GM04504 (cell line): ENCODE results near the gene TMEM181.
"Not testable (repeated sequence)": the region's sequence is repeated elsewhere in the genome, so short reads cannot be mapped to it uniquely, and the experiment has no call there.

Source experiments
- DNase-seq: peaks from one replicate; pipeline ENCODE4 v3.0.0-alpha.2; 2012; ENCODE audit warnings: low read depth

The TMEM181 gene

GRCh38 chr6:158536891-158537798 is 22.7 kb upstream of the TMEM181 start:
- no peak for DNase-seq

DNA sequence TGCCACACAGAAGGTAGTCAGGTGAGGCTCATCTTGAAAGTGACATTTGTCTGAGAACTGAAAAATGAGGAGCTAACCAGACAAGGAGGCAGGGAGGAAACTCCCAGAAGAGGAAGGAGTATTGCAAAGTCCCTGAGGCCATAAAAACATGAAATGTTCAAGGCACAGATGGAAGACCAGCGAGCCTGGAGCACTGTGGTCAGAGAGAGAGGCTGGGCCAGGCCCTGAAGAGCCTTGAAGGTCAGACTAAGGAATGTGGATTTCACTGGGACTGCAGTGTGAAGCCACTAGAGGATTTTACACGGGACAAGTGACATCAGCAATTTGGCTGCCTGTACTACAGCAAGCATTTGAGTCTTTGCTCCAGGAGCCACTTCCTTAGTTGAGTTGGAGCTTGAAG is 21.1 kb upstream of the TMEM181 start:
- no peak for DNase-seq

GRCh38 chr6:158539413-158539812 is 20.5 kb upstream of the TMEM181 start:
- DNase-seq, result no peak

DNA sequence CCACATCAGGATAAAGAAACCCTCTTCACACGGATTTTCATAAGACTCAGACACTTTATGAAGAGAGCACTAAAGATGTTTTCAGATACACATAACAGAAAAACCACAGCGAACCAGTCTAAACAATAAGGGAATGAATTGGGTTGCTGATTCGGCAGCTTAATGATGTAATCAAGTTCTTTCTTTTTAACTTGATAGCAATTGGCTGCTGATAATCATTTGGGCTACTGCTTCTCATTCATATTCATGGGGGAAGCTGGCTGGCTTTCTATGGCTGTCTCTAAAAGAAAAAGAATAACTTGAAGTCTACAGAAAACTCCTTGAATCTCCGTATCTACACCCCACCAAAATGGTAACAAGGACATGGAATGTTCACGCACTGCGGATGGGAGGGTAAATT is 20.0 kb upstream of the TMEM181 start:
- DNase-seq, result no peak

- DNase-seq, result no peak
Measured at GRCh38 chr6:158543606-158544185, 16.2 kb upstream of the TMEM181 start.

DNA sequence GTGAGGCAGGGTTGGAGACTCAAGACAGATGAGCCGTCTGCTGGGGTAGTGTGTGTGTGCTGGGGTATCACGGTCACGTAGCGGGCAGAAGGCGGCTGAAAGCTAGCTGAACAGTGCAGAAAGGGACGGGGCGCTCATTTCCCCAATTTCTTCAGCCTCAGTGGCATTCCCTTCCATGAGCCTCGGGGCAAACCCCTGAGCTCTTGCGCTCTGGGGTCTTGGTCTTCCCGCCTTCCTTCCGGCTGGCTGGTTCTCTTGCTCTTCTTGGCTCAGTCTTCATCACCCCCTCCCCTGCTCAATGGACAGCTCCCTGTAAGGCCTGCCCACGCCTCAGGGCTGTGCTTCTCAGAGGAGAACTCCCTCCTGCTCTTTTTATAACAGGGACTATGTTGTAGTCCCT is 15.5 kb upstream of the TMEM181 start:
- DNase-seq, result no peak

GRCh38 chr6:158545043-158545966 is 14.6 kb upstream of the TMEM181 start:
- no peak for DNase-seq

- no peak for DNase-seq
Measured at GRCh38 chr6:158548418-158549161, 11.3 kb upstream of the TMEM181 start.

GRCh38 chr6:158552055-158552795 is 7.7 kb upstream of the TMEM181 start:
- no peak for DNase-seq

- no peak for DNase-seq
Measured at GRCh38 chr6:158552796-158553138, 7.1 kb upstream of the TMEM181 start.

- DNase-seq, result no peak
Measured at GRCh38 chr6:158554611-158555361, 5.1 kb upstream of the TMEM181 start.

GRCh38 chr6:158556113-158556512 is 3.8 kb upstream of the TMEM181 start:
- DNase-seq, result no peak

- DNase-seq, result not testable (repeated sequence)
Measured at GRCh38 chr6:158557110-158557509, 2.8 kb upstream of the TMEM181 start.

GRCh38 chr6:158557927-158558326 is 2.0 kb upstream of the TMEM181 start:
- no peak for DNase-seq

- DNase-seq, result no peak
Measured at GRCh38 chr6:158558415-158559306, 1.2 kb upstream of the TMEM181 start.

DNA sequence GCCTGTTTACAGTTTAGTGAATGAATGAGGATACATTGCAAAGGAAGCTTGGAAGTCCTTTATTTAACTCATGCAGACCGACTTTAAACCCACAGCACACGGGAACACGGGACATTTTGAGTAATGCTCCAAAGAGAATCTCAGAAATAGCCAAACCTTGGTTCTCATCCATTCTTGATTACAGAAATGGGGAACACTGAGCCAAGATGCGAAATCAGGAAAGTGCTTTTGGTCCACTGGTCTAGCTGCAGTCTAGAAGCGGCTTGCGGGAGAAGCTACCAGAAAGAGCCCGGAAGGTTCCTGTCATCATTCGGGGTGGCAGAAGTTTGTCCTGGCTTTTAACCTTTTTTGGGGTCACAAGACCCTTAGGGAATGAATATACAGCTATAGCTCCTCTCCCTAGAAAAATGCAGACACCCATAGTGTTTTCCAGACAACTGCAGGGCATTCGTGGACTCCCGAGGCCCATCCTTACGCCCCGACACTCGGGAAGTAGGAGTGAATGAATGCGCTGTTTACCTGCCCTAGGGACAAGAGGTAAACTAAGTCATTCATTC is 475 bp upstream of the TMEM181 start:
- DNase-seq, result no peak

DNA sequence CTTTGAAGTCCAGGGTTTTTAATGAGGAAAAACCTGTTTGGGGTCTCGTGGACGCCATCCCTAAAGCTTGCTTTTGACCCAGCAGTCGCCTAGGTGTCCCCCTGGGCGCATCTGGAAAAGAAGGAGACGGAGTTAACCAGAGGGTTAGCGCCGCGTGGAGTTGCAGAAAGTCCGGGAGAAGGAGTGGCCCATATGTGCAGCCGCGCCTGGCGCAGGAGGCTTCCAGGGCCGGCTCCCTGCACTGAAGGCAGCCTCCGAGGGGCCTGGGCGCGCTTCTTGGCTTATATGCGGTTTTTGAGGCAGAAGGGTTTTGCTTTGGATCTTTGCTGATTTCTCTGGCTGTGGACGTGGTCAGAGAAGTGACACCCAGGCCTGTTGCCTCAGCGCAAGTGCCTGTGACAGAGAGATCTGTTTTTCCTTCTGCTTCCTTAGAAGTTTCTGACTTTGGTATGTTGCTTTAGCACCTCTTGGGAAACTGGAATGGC is 987 bp downstream of the TMEM181 start:
- DNase-seq, result no peak

- DNase-seq, result no peak
Measured at GRCh38 chr6:158561321-158561884, 1.5 kb downstream of the TMEM181 start.

DNA sequence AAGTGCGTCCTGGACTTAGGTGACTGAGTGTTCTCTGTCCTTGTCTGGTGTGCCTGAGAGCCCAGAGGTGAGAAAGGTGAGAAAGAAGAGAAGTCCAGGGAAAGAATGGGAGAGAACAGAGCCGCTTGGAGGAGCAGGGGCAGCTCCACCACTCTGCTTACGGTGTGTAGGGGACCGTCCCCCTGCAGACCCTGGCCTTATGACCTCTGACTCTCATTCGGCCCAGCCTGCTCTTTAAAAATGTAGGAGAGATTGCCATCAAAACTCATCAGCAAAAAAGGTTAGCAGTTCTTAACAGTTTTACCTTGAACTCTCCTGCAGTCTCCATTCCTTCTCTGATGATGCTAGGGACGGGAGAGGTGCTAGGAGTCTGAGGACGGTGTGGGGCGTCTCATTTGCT is 2.0 kb downstream of the TMEM181 start:
- DNase-seq, result no peak
